Right cardiac atrium (tissue), 5 donors: Measurements from ENCODE around the gene SCYL2. TPM values are rescaled to one million over a fixed set of nuclear protein-coding genes. Genes with fewer than 3 reads are reported as not detected.
A peak's percentile ranks its signal among the peaks of the same experiment; 100 is the strongest.

Experiments
- ATAC-seq, 2 donors: fragments of 200-7000 bp; cut with Tn5 transposase; one replicate each; pipeline versions ENCODE4 v1.8.0 to v1.9.1; 2020; ENCODE audit warnings: moderate library complexity in 2 of 2, mild to moderate bottlenecking in 1 of 2
- DNase-seq, 3 donors: peaks; one replicate each; pipeline ENCODE4 v3.0.0-alpha.2; 2020
- H3K27ac ChIP-seq: one replicate; pipeline ENCODE4 v1.5.1; 2013; ENCODE audit warnings: mild to moderate bottlenecking, low read length, control low read depth, moderate library complexity
- H3K27me3 ChIP-seq: one replicate; pipeline ENCODE4 v1.6.1; 2013; ENCODE audit not compliant: control insufficient read depth, insufficient read depth
- H3K4me1 ChIP-seq: one replicate; pipeline ENCODE4 v1.6.1; 2013; ENCODE audit warnings: low read length; ENCODE audit not compliant: control insufficient read depth, insufficient read depth
- H3K4me3 ChIP-seq: one replicate; pipeline ENCODE4 v1.5.1; 2013; ENCODE audit warnings: low read length, control low read depth
- H3K9me3 ChIP-seq: one replicate; pipeline ENCODE4 v1.6.1; 2013; ENCODE audit warnings: low read length; ENCODE audit not compliant: control insufficient read depth
- WGBS: extraction: QIAGEN DNeasy Blood & Tissue Kit; methylation state at CpG from one replicate; pipeline ENCODE4 v1.1.7; 2013; 5-methylcytosine and 5-hydroxymethylcytosine counted together
- intact Hi-C, 4 donors: fragments of 100-400 bp; cut with DNase I; formaldehyde crosslinking; loops; one replicate each; pipeline versions ENCODE4 v1.11.0 to v1.14.0; 2022 to 2023
- polyA plus RNA-seq: library from polyadenylated mRNA; stranded (reverse); fragments of 200-250 nt; gene quantifications from one replicate; pipeline ENCODE4 v1.2.3, GENCODE V29; 2013
- total RNA-seq, 4 donors: library from RNA; stranded (reverse); fragmentation: NEBNext Ultra II Directional; extraction: Animal tissue kit (Norgen Biotek cat#: 25700); gene quantifications; one replicate each; pipeline ENCODE4 v1.2.1, GENCODE V29; 2021
- donor health status: healthy with polysubstance abuse.
- donor health status: DM: no; HTN: yes; CAD: no.
- donor health status: DM: no; HTN: no; CAD: no.
- donor health status: DM: no; HTN: yes; CAD: no; lungs with severe emphysema.
- donor health status: DM: yes; HTN: yes; CAD: no.

The SCYL2 gene
- total and polyA plus RNA-seq, 5 donors: 8.1 to 31.4 (median 29.4) TPM

GRCh38 chr12:100381379-100381778 lies 114.4 kb downstream of the SCYL2 start:
- intact Hi-C loops: no loop called here
- Histone ChIP-seq H3K27ac (no peak overlapping the region), H3K4me1 (no peaks in the 10 kb centered on the region), H3K27me3 (no peaks in the 10 kb centered on the region), H3K9me3 (no peaks in the 10 kb centered on the region), H3K4me3 (no peak overlapping the region)
- WGBS: 70% methylated on average over 2 of the region's 2 CpGs
- no peak for DNase-seq
- no peak for ATAC-seq

- WGBS: 79% methylated on average over 6 of the region's 6 CpGs
- no peaks in the 10 kb centered on the region for H3K27me3 ChIP-seq
- H3K4me3 ChIP-seq: no peak overlapping the region
- H3K27ac ChIP-seq: no peak overlapping the region
- DNase-seq: no peak
- H3K4me1 ChIP-seq: no peaks in the 10 kb centered on the region
- ATAC-seq: no peak
- intact Hi-C loops: no loop called here
- no peaks in the 10 kb centered on the region for H3K9me3 ChIP-seq
These were observed 115.4 kb downstream of the SCYL2 start for GRCh38 chr12:100382338-100382737.

- WGBS: 86% methylated on average over 9 of the region's 9 CpGs
- no peak overlapping the region for H3K27ac ChIP-seq
- intact Hi-C loops: no loop called here
- H3K4me1 ChIP-seq: no peaks in the 10 kb centered on the region
- H3K9me3 ChIP-seq: no peaks in the 10 kb centered on the region
- ATAC-seq (no peak), DNase-seq (no peak)
- no peak overlapping the region for H3K4me3 ChIP-seq
- no peaks in the 10 kb centered on the region for H3K27me3 ChIP-seq
These were observed 116.9 kb downstream of the SCYL2 start for GRCh38 chr12:100383586-100384558.

- H3K9me3 ChIP-seq: no peaks in the 10 kb centered on the region
- intact Hi-C loops: no loop called here
- DNase-seq (no peak), ATAC-seq (peak in 1 of 2 donors; percentile 50)
- H3K27ac ChIP-seq: no peak overlapping the region
- no peaks in the 10 kb centered on the region for H3K4me1 ChIP-seq
- 71% methylated on average over 5 of the region's 5 CpGs for WGBS
- H3K27me3 ChIP-seq: no peaks in the 10 kb centered on the region
- no peak overlapping the region for H3K4me3 ChIP-seq
These were observed 117.6 kb downstream of the SCYL2 start for GRCh38 chr12:100384559-100384935.

- Histone ChIP-seq H3K27ac (no peak overlapping the region), H3K4me1 (no peaks in the 10 kb centered on the region), H3K27me3 (no peaks in the 10 kb centered on the region), H3K9me3 (no peaks in the 10 kb centered on the region), H3K4me3 (no peak overlapping the region)
- intact Hi-C loops: no loop called here
- DNase-seq (no peak), ATAC-seq (no peak)
- WGBS: 80% methylated on average over 5 of the region's 5 CpGs
These were observed 121.4 kb downstream of the SCYL2 start for GRCh38 chr12:100388382-100388781.

Other genes starting within 250 kb of the SCYL2 start
- gene BLTP3B, start 124.3 kb upstream of the SCYL2 start, total RNA-seq: 10 to 100 TPM; 13.8 to 20.1 (median 15.9) TPM
- gene BLTP3B, start 124.3 kb upstream of the SCYL2 start, polyA plus RNA-seq: 6.5 TPM
- gene ACTR6, start 66.4 kb upstream of the SCYL2 start, total RNA-seq: 10 to 100 TPM; 19.0 to 29.9 (median 23.6) TPM
- gene ACTR6, start 66.4 kb upstream of the SCYL2 start, polyA plus RNA-seq: 19.2 TPM
- gene DEPDC4, start 98 bp upstream of the SCYL2 start, total RNA-seq: under 1 TPM in 3 of 4 donors, not detected in 1; 0.54 to 0.84 (median 0.74) TPM
- gene DEPDC4, start 98 bp upstream of the SCYL2 start, polyA plus RNA-seq: 0.50 TPM
- gene SLC17A8, start 89.9 kb downstream of the SCYL2 start, total RNA-seq: under 1 TPM in 1 of 4 donors, not detected in 3; 0.09 TPM
- 0.02 TPM for gene SLC17A8, start 89.9 kb downstream of the SCYL2 start, polyA plus RNA-seq
- gene NR1H4, start 206.7 kb downstream of the SCYL2 start, total RNA-seq: 1 to 10 TPM in 1 of 4 donors, under 1 TPM in 2, not detected in 1; 0.17 to 2.0 (median 0.32) TPM
- gene NR1H4, start 206.7 kb downstream of the SCYL2 start, polyA plus RNA-seq: 0.48 TPM